KMS-11 (cell line): ENCODE data around the gene PLAAT5.

Experiments
- H2AFZ ChIP-seq: fragments of 200-600 bp; sonication (generic); 2 replicates; pipeline ENCODE4 v1.6.1; 2016; ENCODE audit warnings: antibody characterized with exemption, mixed run types, low read depth
- H3K27ac ChIP-seq: fragments of 200-600 bp; sonication (generic); 2 replicates; pipeline ENCODE4 v1.6.1; 2016; ENCODE audit warnings: mild to moderate bottlenecking, mixed run types
- H3K27me3 ChIP-seq: fragments of 200-600 bp; sonication (generic); 2 replicates; pipeline ENCODE4 v1.6.1; 2017; ENCODE audit warnings: mild to moderate bottlenecking, low read depth, mixed run types, moderate library complexity; ENCODE audit not compliant: insufficient read depth
- H3K36me3 ChIP-seq: fragments of 200-600 bp; sonication (generic); 2 replicates; pipeline ENCODE4 v1.6.1; 2017; ENCODE audit warnings: mild to moderate bottlenecking, mixed run types; ENCODE audit not compliant: insufficient read depth
- H3K4me1 ChIP-seq: fragments of 200-600 bp; sonication (generic); 2 replicates; pipeline ENCODE4 v1.6.1; 2016; ENCODE audit warnings: mild to moderate bottlenecking, low read depth, mixed run types; ENCODE audit not compliant: poor library complexity, severe bottlenecking
- H3K4me2 ChIP-seq: fragments of 200-600 bp; sonication (generic); 2 replicates; pipeline ENCODE4 v1.7.0; 2016; ENCODE audit warnings: mild to moderate bottlenecking, mixed run types
- H3K4me3 ChIP-seq: fragments of 200-600 bp; sonication (generic); IDR thresholded peaks from 2 replicates; pipeline ENCODE4 v1.6.1; 2017; ENCODE audit warnings: low read depth, low read length, mixed read lengths; ENCODE audit not compliant: insufficient read depth
- H3K79me2 ChIP-seq: fragments of 200-600 bp; sonication (generic); 2 replicates; pipeline ENCODE4 v1.6.1; 2016; ENCODE audit warnings: low read depth, mixed run types; ENCODE audit not compliant: insufficient read depth
- H3K9ac ChIP-seq: fragments of 200-600 bp; sonication (generic); 2 replicates; pipeline ENCODE4 v1.6.1; 2016; ENCODE audit warnings: mild to moderate bottlenecking, mixed run types
- H4K20me1 ChIP-seq: fragments of 200-600 bp; sonication (generic); 2 replicates; pipeline ENCODE4 v1.6.1; 2016; ENCODE audit warnings: mild to moderate bottlenecking, mixed run types; ENCODE audit not compliant: insufficient read depth
- TF ChIP-seq, protein P1 (sequence below): fragments of 200-600 bp; sonication (generic); conservative IDR thresholded peaks from 2 replicates; pipeline ENCODE4 v1.6.1; 2017; ENCODE audit warnings: low read depth, mild to moderate bottlenecking, antibody characterized with exemption, low read length, moderate library complexity, mixed read lengths

Gene PLAAT5

DNA sequence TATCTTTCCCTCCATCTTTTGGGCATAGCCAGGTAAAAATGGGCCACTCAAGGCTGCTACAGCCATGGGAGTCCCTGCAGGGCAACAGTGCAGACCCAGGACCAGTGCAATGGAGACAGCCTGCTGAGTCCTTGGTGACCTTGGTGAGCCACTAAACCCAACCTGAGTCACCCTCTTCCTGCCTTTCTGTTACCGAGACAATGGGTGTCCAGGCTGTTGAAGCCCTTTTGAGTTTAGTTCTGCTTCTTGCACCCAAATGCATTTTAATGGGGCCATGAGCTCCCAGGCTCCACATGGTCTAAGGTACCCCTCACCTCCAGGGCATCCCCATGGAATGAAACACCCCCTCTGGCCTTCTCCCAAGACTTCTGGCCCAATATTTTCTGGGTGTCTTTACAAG lies 44.8 kb upstream of the PLAAT5 start:
- H3K9ac ChIP-seq = peak overlapping the region; percentile 48; the same call in 1 of the 2 replicates
- H3K27ac ChIP-seq = peak overlapping the region; percentile 80
- no peaks in the 10 kb centered on the region for H3K79me2 ChIP-seq
- H3K36me3 ChIP-seq = no peaks in the 10 kb centered on the region
- TF ChIP-seq, protein P1, sequence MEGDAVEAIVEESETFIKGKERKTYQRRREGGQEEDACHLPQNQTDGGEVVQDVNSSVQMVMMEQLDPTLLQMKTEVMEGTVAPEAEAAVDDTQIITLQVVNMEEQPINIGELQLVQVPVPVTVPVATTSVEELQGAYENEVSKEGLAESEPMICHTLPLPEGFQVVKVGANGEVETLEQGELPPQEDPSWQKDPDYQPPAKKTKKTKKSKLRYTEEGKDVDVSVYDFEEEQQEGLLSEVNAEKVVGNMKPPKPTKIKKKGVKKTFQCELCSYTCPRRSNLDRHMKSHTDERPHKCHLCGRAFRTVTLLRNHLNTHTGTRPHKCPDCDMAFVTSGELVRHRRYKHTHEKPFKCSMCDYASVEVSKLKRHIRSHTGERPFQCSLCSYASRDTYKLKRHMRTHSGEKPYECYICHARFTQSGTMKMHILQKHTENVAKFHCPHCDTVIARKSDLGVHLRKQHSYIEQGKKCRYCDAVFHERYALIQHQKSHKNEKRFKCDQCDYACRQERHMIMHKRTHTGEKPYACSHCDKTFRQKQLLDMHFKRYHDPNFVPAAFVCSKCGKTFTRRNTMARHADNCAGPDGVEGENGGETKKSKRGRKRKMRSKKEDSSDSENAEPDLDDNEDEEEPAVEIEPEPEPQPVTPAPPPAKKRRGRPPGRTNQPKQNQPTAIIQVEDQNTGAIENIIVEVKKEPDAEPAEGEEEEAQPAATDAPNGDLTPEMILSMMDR = no peak
- peak overlapping the region; percentile 90 for H3K4me2 ChIP-seq
- peak overlapping the region; percentile 11; the same call in 1 of the 2 replicates for H2AFZ ChIP-seq
- H3K27me3 ChIP-seq = no peaks in the 10 kb centered on the region
- H3K4me3 ChIP-seq = no peak overlapping the region
- H3K4me1 ChIP-seq = peaks cover 79% of the 10 kb centered on the region
- no peaks in the 10 kb centered on the region for H4K20me1 ChIP-seq

DNA sequence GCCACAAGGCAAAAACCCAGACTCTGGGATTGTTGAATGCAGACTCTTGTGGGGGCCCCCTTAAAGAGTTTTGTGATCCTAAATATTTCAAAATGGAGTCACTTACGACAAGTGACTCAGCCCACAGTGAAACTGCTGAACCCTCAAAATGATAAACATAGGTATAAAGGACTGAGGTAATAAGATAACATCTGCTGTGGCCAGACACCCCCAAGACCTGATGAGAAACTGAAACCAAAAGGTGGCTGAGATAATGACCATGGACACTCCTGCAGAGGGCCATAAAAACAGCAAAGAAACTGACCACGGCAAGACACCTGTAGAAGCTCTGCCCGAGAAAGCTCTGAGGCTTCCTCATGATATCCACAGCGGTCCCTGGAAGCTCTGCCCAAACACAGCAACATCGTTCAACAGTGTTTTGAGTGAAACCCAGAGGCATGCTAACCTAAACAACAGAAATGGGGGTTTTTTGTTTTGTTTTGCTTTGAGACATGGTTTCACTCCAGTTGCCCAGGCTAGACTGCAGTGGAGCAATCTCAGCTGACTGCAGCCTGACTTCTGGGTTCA lies 44.0 kb upstream of the PLAAT5 start:
- peaks cover 81% of the 10 kb centered on the region for H3K4me1 ChIP-seq
- peak overlapping the region; percentile 80 for H3K27ac ChIP-seq
- peak overlapping the region; percentile 48; the same call in 1 of the 2 replicates for H3K9ac ChIP-seq
- H3K4me2 ChIP-seq = peak overlapping the region; percentile 90
- H4K20me1 ChIP-seq = no peaks in the 10 kb centered on the region
- no peaks in the 10 kb centered on the region for H3K79me2 ChIP-seq
- H3K36me3 ChIP-seq = no peaks in the 10 kb centered on the region
- H3K4me3 ChIP-seq = no peak overlapping the region
- TF ChIP-seq, protein P1 = no peak
- H2AFZ ChIP-seq = peak overlapping the region; percentile 11; the same call in 1 of the 2 replicates
- H3K27me3 ChIP-seq = no peaks in the 10 kb centered on the region

GRCh38 chr11:63534076-63534475 lies 43.1 kb upstream of the PLAAT5 start:
- H3K4me3 ChIP-seq = no peak overlapping the region
- H3K36me3 ChIP-seq = no peaks in the 10 kb centered on the region
- H4K20me1 ChIP-seq = no peaks in the 10 kb centered on the region
- TF ChIP-seq, protein P1 = no peak
- H3K27me3 ChIP-seq = no peaks in the 10 kb centered on the region
- H3K9ac ChIP-seq = peak overlapping the region; percentile 48; the same call in 1 of the 2 replicates
- peaks cover 88% of the 10 kb centered on the region for H3K4me1 ChIP-seq
- no peaks in the 10 kb centered on the region for H3K79me2 ChIP-seq
- H2AFZ ChIP-seq = peak overlapping the region; percentile 11; the same call in 1 of the 2 replicates
- H3K4me2 ChIP-seq = peak overlapping the region; percentile 90
- H3K27ac ChIP-seq = peak overlapping the region; percentile 80

DNA sequence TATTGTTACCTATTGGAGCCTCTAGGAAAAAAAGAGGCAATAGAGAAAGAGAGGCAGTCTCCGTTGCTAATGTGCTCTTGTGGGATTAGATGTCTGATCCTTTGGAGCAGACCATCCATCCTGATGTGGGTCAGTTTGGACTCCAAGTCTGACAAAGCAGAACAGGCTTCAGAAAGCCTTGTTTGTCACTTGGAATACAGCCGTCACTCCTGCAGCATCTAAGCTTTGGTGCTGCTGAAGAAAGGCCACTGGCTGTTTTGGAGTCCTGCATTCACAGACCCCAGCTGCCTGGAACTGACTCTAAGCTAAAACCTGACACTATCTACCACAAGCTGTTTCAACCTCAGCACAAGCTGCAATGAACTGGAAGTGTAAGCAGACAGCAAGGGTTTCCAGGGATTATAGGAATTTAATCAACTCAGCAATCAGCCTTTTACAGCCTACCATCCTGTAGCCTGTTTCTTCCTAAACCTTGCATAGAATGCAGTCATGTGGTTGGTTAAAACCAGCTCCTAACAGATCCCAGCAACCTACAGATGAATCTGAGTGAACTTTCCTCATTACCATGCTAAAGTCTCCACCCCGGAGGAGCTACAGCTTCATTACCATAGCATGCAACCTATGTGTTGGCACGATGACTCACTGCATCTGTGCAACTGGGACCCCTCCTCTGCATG lies 42.0 kb upstream of the PLAAT5 start:
- Histone ChIP-seq H3K4me3 (no peak overlapping the region), H2AFZ (0 out of 2 replicates have a peak overlapping the region, but pooled peaks have one; percentile 32), H3K36me3 (no peaks in the 10 kb centered on the region), H3K79me2 (no peaks in the 10 kb centered on the region), H3K27ac (peak overlapping the region; percentile 80), H3K9ac (no peak overlapping the region), H3K27me3 (no peaks in the 10 kb centered on the region), H3K4me2 (peak overlapping the region; percentile 90), H3K4me1 (peaks cover 82% of the 10 kb centered on the region), H4K20me1 (no peaks in the 10 kb centered on the region)
- TF ChIP-seq, protein P1 = no peak
